Transverse colon (tissue), 4 donors: ENCODE data around the gene EHMT2. TPM values are rescaled to one million over a fixed set of nuclear protein-coding genes. Genes with fewer than 3 reads are reported as not detected.
"Not testable (repeated sequence)": the region's sequence is repeated elsewhere in the genome, so short reads cannot be mapped to it uniquely, and the experiment has no call there.

Source experiments
- DNase-seq: peaks from one replicate; pipeline ENCODE4 v3.0.0-alpha.2; 2019
- H3K27ac ChIP-seq, 4 donors: fragments of 200-600 bp; sonication (generic); 2 replicates each; pipeline ENCODE4 v1.5.1; 2016 to 2018; ENCODE audit warnings: inconsistent platforms in 4 of 4
- H3K27me3 ChIP-seq: fragments of 200-600 bp; sonication (generic); 2 replicates; pipeline ENCODE4 v1.5.1; 2017; ENCODE audit warnings: inconsistent platforms
- H3K36me3 ChIP-seq, 4 donors: fragments of 200-600 bp; sonication (generic); 2 replicates each; pipeline ENCODE4 v1.5.1; 2017 to 2019; ENCODE audit warnings: inconsistent platforms in 4 of 4
- H3K4me1 ChIP-seq, 4 donors: fragments of 200-600 bp; sonication (generic); 2 replicates each; pipeline ENCODE4 v1.5.1; 2017 to 2020; ENCODE audit warnings: inconsistent platforms in 4 of 4
- H3K4me3 ChIP-seq, 4 donors: fragments of 200-600 bp; sonication (generic); 1 replicate in 1 of 4; 2 replicates in 3 of 4; pipeline versions ENCODE4 v1.5.1 to v1.6.1; 2017 to 2019; ENCODE audit warnings: inconsistent platforms in 4 of 4
- H3K9me3 ChIP-seq, 2 donors: fragments of 200-600 bp; sonication (generic); 2 replicates each; pipeline ENCODE4 v1.5.1; 2017 to 2019; ENCODE audit warnings: inconsistent platforms in 2 of 2
- EP300 ChIP-seq: sonication (generic); formaldehyde crosslinking; IDR thresholded peaks from one replicate; pipeline ENCODE4 v1.6.1; 2017; ENCODE audit warnings: antibody characterized with exemption, low read depth
- POLR2A ChIP-seq: fragments of 450-650 bp; IDR thresholded peaks from one replicate; pipeline ENCODE4 v1.6.1; 2016; ENCODE audit warnings: antibody characterized with exemption, mild to moderate bottlenecking, moderate library complexity
- POLR2AphosphoS5 ChIP-seq, 3 donors: sonication (generic); formaldehyde crosslinking; IDR thresholded peaks; one replicate each; pipeline ENCODE4 v1.6.1; 2016; ENCODE audit warnings: antibody characterized with exemption in 3 of 3
- WGBS, 2 donors: methylation state at CpG; one replicate each; pipeline ENCODE4 v1.1.5; 2018; ENCODE audit warnings: low coverage in 1 of 2; 5-methylcytosine and 5-hydroxymethylcytosine counted together
- in situ Hi-C, 4 donors: fragments of 200-750 bp; cut with MboI; loops; one replicate each; pipeline versions ENCODE4 v1.15.0 to v1.15.1; 2017; ENCODE audit warnings: low sequenced_read_pairs in 3 of 4, low pct_ligation_motif_present in 1 of 4, low pct_unique_long_range_greater_than_20kb in 1 of 4
- intact Hi-C: fragments of 100-400 bp; cut with DNase I; formaldehyde crosslinking; loops from one replicate; pipeline ENCODE4 v1.15.1; 2023; ENCODE audit warnings: low total_unique reads
- total RNA-seq, 4 donors: library from RNA; depleted of rRNA; stranded (reverse); fragments of >200 nt; gene quantifications; one replicate each; pipeline ENCODE4 v1.1.0, GENCODE V29; 2016
- TF ChIP-seq, protein P1 (sequence below), 5 experiments: fragments of 200-600 bp in 3 of 5; fragments of 450-650 bp in 2 of 5; sonication (generic) in 3 of 5; IDR thresholded peaks; 1 replicate in 2 of 5; 2 replicates in 3 of 5; pipeline ENCODE4 v1.5.1; 2016 to 2017; ENCODE audit warnings: antibody characterized with exemption in 5 of 5, inconsistent platforms in 3 of 5, mild to moderate bottlenecking in 2 of 5, moderate library complexity in 1 of 5

EHMT2 gene
- total RNA-seq, 4 donors from 2014 or later, result 25.9 to 33.3 (median 27.9) TPM

- no peaks in the 10 kb centered on the region for H3K27me3 ChIP-seq
- H3K27ac ChIP-seq, result no peak overlapping the region
- intact Hi-C loops, result loop anchor here (5.0 kb wide), 1 partner anchor 1183 kb away; no protein-coding TSS in a partner anchor
- in situ Hi-C loops, result no loop called here
- WGBS, 2 donors, result 92% methylated on average over 11 of the region's 11 CpGs; no CpG with 5 or more reads in 1 of the 2 donors
- DNase-seq, result no peak
- TF ChIP-seq, protein P1, sequence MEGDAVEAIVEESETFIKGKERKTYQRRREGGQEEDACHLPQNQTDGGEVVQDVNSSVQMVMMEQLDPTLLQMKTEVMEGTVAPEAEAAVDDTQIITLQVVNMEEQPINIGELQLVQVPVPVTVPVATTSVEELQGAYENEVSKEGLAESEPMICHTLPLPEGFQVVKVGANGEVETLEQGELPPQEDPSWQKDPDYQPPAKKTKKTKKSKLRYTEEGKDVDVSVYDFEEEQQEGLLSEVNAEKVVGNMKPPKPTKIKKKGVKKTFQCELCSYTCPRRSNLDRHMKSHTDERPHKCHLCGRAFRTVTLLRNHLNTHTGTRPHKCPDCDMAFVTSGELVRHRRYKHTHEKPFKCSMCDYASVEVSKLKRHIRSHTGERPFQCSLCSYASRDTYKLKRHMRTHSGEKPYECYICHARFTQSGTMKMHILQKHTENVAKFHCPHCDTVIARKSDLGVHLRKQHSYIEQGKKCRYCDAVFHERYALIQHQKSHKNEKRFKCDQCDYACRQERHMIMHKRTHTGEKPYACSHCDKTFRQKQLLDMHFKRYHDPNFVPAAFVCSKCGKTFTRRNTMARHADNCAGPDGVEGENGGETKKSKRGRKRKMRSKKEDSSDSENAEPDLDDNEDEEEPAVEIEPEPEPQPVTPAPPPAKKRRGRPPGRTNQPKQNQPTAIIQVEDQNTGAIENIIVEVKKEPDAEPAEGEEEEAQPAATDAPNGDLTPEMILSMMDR (IDR thresholded peaks at IDR 0.05), result no peak
- TF ChIP-seq EP300, result no peak
- no peak for TF ChIP-seq POLR2AphosphoS5 (IDR thresholded peaks at IDR 0.05)
- no peak for TF ChIP-seq POLR2A
- H3K4me3 ChIP-seq, result no peak overlapping the region
- peaks cover 7 to 22% (median 10%) of the 10 kb centered on the region in 4 donors for H3K4me1 ChIP-seq
- no peaks in the 10 kb centered on the region for H3K9me3 ChIP-seq
- peaks cover 0 to 15% (median 7%) of the 10 kb centered on the region in 4 donors for H3K36me3 ChIP-seq
Observed at GRCh38 chr6:31859923-31860322, 37.6 kb downstream of the EHMT2 start.

GRCh38 chr6:31858707-31859106, 38.8 kb downstream of the EHMT2 start:
- Histone ChIP-seq H3K4me3 (no peak overlapping the region), H3K27ac (no peak overlapping the region), H3K9me3 (no peaks in the 10 kb centered on the region), H3K36me3 (peaks cover 0 to 15% (median 7%) of the 10 kb centered on the region in 4 donors), H3K4me1 (peaks cover 7 to 16% (median 8%) of the 10 kb centered on the region in 4 donors), H3K27me3 (no peaks in the 10 kb centered on the region)
- intact Hi-C loops, result no loop called here
- DNase-seq, result no peak
- in situ Hi-C loops, result no loop called here
- WGBS, 2 donors, result 91 to 97% methylated on average over 8 of the region's 8 CpGs
- TF ChIP-seq, protein P1 (IDR thresholded peaks at IDR 0.05), result no peak
- TF ChIP-seq POLR2A, result no peak
- TF ChIP-seq POLR2AphosphoS5 (IDR thresholded peaks at IDR 0.05), result no peak
- TF ChIP-seq EP300, result no peak

GRCh38 chr6:31857774-31858173, 39.7 kb downstream of the EHMT2 start:
- in situ Hi-C loops, result not testable (repeated sequence)
- WGBS, 2 donors, result 92 to 93% methylated on average over 4 to 8 of the region's 8 CpGs
- peaks cover 0 to 15% (median 7%) of the 10 kb centered on the region in 4 donors for H3K36me3 ChIP-seq

GRCh38 chr6:31851980-31852718, 45.3 kb downstream of the EHMT2 start:
- H3K4me1 ChIP-seq, H3K27ac ChIP-seq, H3K36me3 ChIP-seq, H3K27me3 ChIP-seq, intact Hi-C loops, H3K4me3 ChIP-seq, H3K9me3 ChIP-seq, DNase-seq, in situ Hi-C loops: not testable (repeated sequence)
- WGBS, 2 donors, result 93% methylated on average over 29 of the region's 35 CpGs; no CpG with 5 or more reads in 1 of the 2 donors

More at GRCh38 chr6:31857774-31858173, 39.7 kb downstream of the EHMT2 start:
- H3K27ac ChIP-seq, H3K27me3 ChIP-seq, H3K4me1 ChIP-seq, DNase-seq, intact Hi-C loops, H3K9me3 ChIP-seq, H3K4me3 ChIP-seq: not testable (repeated sequence)

DNA sequence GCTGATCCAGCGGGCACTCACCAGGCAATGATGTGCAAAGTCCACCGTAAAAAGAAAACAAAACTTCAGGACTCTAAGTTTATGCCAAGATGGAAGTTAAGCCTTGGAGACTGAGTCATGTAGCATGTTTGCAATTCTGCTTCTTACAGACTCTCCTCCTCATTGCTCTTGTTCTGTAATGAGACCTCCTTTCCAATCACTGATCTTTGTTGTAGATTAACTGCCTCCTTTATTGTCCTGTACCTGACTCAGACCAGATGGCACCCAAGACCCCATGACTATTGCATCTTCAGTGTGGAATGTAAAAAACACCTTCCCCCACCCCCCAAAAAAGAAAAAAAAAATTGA, 46.0 kb downstream of the EHMT2 start:
- Histone ChIP-seq H3K27ac (no peak overlapping the region), H3K27me3 (no peaks in the 10 kb centered on the region), H3K9me3 (no peaks in the 10 kb centered on the region), H3K36me3 (no peaks in the 10 kb centered on the region), H3K4me3 (no peak overlapping the region), H3K4me1 (peaks cover 0 to 4% (median 0%) of the 10 kb centered on the region in 4 donors)
- TF ChIP-seq EP300, result no peak
- no peak for TF ChIP-seq POLR2A
- TF ChIP-seq, protein P1 (IDR thresholded peaks at IDR 0.05), result no peak
- no peak for TF ChIP-seq POLR2AphosphoS5 (IDR thresholded peaks at IDR 0.05)
- in situ Hi-C loops (no loop called here), intact Hi-C loops (no loop called here)
- no peak for DNase-seq
- WGBS, 2 donors, result 35 to 58% methylated on average over 2 of the region's 2 CpGs
